Endothelial cell of umbilical vein (primary cell): ENCODE data around the gene DAZL. TPM values are rescaled to one million over a fixed set of nuclear protein-coding genes. Genes with fewer than 3 reads are reported as not detected.

Source experiments
- BruUV-seq: library from RNA; stranded (reverse); fragments of 400-500 nt; replicated peaks from 2 replicates; lab custom pipeline; 2021; lab: Mats Ljungman, UMichigan
- CTCF ChIA-PET: fragments of 300-600, 350-600 bp; sonication (Branson Sonifier 250); formaldehyde crosslinking; loops from one replicate; lab custom pipeline; 2021; ENCODE audit warnings: antibody characterized with exemption, inconsistent platforms; lab: Charles Lee
- POLR2A ChIA-PET: fragments of 300-600, 350-600 bp; sonication (Branson Sonifier 250); formaldehyde crosslinking; loops from one replicate; lab custom pipeline; 2021; ENCODE audit warnings: antibody characterized with exemption, inconsistent platforms; lab: Charles Lee
- DNase-seq: peaks from one replicate; pipeline ENCODE4 v3.0.0-alpha.2; 2011; ENCODE audit warnings: low read depth, low spot score
- FAIRE-seq: peaks from 2 replicates; lab custom pipeline; 2011; peaks lifted over from hg19 to GRCh38; lab: Jason Lieb, UNC
- H2AFZ ChIP-seq: 2 replicates; pipeline ENCODE4 v1.6.0; 2012; ENCODE audit warnings: low read depth, low read length, control low read depth, inconsistent platforms
- H3K27ac ChIP-seq: 2 replicates; pipeline ENCODE4 v1.5.1; 2011; ENCODE audit warnings: low read depth, mild to moderate bottlenecking, control low read depth, low read length, moderate library complexity; ENCODE audit not compliant: insufficient read depth
- H3K27me3 ChIP-seq, 2 experiments: 2 replicates each; pipeline versions ENCODE4 v1.6.0 to v1.6.1; 2011; ENCODE audit warnings: low read length in 2 of 2, mixed read lengths in 1 of 2; ENCODE audit not compliant: control insufficient read depth in 2 of 2, insufficient read depth in 2 of 2
- H3K36me3 ChIP-seq, 2 experiments: 2 replicates in 1 of 2; 3 replicates in 1 of 2; pipeline ENCODE4 v1.5.1; 2011; ENCODE audit warnings: low read length in 2 of 2, mild to moderate bottlenecking in 1 of 2, moderate library complexity in 1 of 2; ENCODE audit not compliant: control insufficient read depth in 2 of 2, insufficient read depth in 2 of 2; ENCODE audit errors: extremely low read depth in 1 of 2
- H3K4me1 ChIP-seq: 3 replicates; pipeline ENCODE4 v1.5.1; 2011; ENCODE audit warnings: mild to moderate bottlenecking, low read length; ENCODE audit not compliant: control insufficient read depth, insufficient read depth; ENCODE audit errors: extremely low read depth
- H3K4me2 ChIP-seq: 2 replicates; pipeline ENCODE4 v1.6.1; 2011; ENCODE audit warnings: low read length, control low read depth, mixed read lengths; ENCODE audit not compliant: insufficient read depth
- H3K4me3 ChIP-seq, 3 experiments: fragments of 200-600 bp in 1 of 3; sonication (generic), shearing (Covaris generic) in 1 of 3; replicated peaks in 1 of 3; 2 replicates each; pipeline ENCODE4 v1.5.1; 2011 to 2016; ENCODE audit warnings: control low read depth in 3 of 3, low read length in 3 of 3, mild to moderate bottlenecking in 2 of 3, inconsistent platforms in 1 of 3, low read depth in 1 of 3, moderate library complexity in 1 of 3; ENCODE audit not compliant: insufficient read depth in 1 of 3
- H3K79me2 ChIP-seq: 2 replicates; pipeline ENCODE4 v1.6.0; 2012; ENCODE audit warnings: low read length, inconsistent platforms; ENCODE audit not compliant: control insufficient read depth, insufficient read depth
- H3K9ac ChIP-seq: replicated peaks from 2 replicates; pipeline ENCODE3; 2011; ENCODE audit warnings: low read length, control low read depth; ENCODE audit not compliant: insufficient read depth; ENCODE audit errors: extremely low read depth
- H3K9me1 ChIP-seq: replicated peaks from 3 replicates; pipeline ENCODE4 v1.6.0; 2011; ENCODE audit warnings: mild to moderate bottlenecking, low read length; ENCODE audit not compliant: control insufficient read depth, insufficient read depth; ENCODE audit errors: extremely low read depth
- H3K9me3 ChIP-seq: replicated peaks from 2 replicates; pipeline ENCODE4 v1.5.1; 2012; ENCODE audit warnings: low read length, inconsistent platforms; ENCODE audit not compliant: control insufficient read depth, insufficient read depth
- H4K20me1 ChIP-seq: replicated peaks from 2 replicates; pipeline ENCODE3; 2011; ENCODE audit warnings: mild to moderate bottlenecking, low read length; ENCODE audit not compliant: control insufficient read depth, insufficient read depth; ENCODE audit errors: extremely low read depth
- CTCF ChIP-seq, 2 donors: IDR thresholded peaks; 1 replicate in 1 of 2; 2 replicates in 1 of 2; pipeline ENCODE4 v1.5.1; 2011; ENCODE audit warnings: low read length in 2 of 2, mild to moderate bottlenecking in 2 of 2, moderate library complexity in 2 of 2, control low read depth in 1 of 2, inconsistent platforms in 1 of 2, low read depth in 1 of 2; ENCODE audit not compliant: insufficient read depth in 1 of 2; ENCODE audit errors: extremely low read depth in 1 of 2
- EZH2 ChIP-seq: IDR thresholded peaks from 2 replicates; pipeline ENCODE4 v1.6.1; 2012; ENCODE audit warnings: borderline replicate concordance, low read depth, mild to moderate bottlenecking, moderate library complexity, low read length, inconsistent platforms; ENCODE audit not compliant: severe bottlenecking
- FOS ChIP-seq: IDR thresholded peaks from 2 replicates; pipeline ENCODE4 v1.6.1; 2011; ENCODE audit warnings: mild to moderate bottlenecking, low read length, moderate library complexity, borderline replicate concordance; ENCODE audit not compliant: insufficient read depth
- GATA2 ChIP-seq: IDR thresholded peaks from 2 replicates; pipeline ENCODE4 v1.7.0; 2011; ENCODE audit warnings: low read depth, mild to moderate bottlenecking, moderate library complexity, mixed read lengths, low read length; ENCODE audit not compliant: insufficient read length, insufficient read depth
- JUN ChIP-seq: IDR thresholded peaks from 2 replicates; pipeline ENCODE4 v1.6.1; 2011; ENCODE audit warnings: borderline replicate concordance, low read depth; ENCODE audit not compliant: insufficient read length, insufficient read depth
- MAX ChIP-seq: IDR thresholded peaks from 2 replicates; pipeline ENCODE4 v1.6.1; 2011; ENCODE audit not compliant: insufficient read depth, insufficient read length
- MYC ChIP-seq: IDR thresholded peaks from one replicate; pipeline ENCODE4 v1.6.1; 2011; ENCODE audit warnings: mild to moderate bottlenecking, low read depth, low read length
- POLR2A ChIP-seq: IDR thresholded peaks from 2 replicates; pipeline ENCODE4 v1.6.1; 2012; ENCODE audit warnings: low read depth, mild to moderate bottlenecking, control low read depth, low read length
- POLR2AphosphoS5 ChIP-seq: IDR thresholded peaks from 2 replicates; pipeline ENCODE4 v1.6.1; 2012; ENCODE audit warnings: low read depth, mild to moderate bottlenecking, control low read depth, low read length, moderate library complexity; ENCODE audit not compliant: insufficient read depth
- dilution Hi-C: fragments of 300-500 bp; cut with MboI; formaldehyde crosslinking; loops from one replicate; pipeline ENCODE4 v1.15.0; 2019; ENCODE audit warnings: low sequenced_read_pairs; ENCODE audit not compliant: extremely low pct_ligation_motif_present
- intact Hi-C: fragments of 100-400 bp; cut with micrococcal nuclease; formaldehyde crosslinking; loops from one replicate; pipeline ENCODE4 v1.10.0; 2022
- polyA plus RNA-seq, 4 experiments: library from polyadenylated mRNA; depleted of rRNA in 3 of 4; stranded (reverse) in 3 of 4; unstranded in 1 of 4; fragments of >200 nt; gene quantifications; 2 replicates each; pipeline versions ENCODE4 v1.2.1 to v1.2.3, GENCODE V29; 2011 to 2012; ENCODE audit warnings: missing spikeins in 1 of 4
- total RNA-seq: library from RNA; stranded (reverse); gene quantifications from 2 replicates; pipeline ENCODE4 v1.2.3, GENCODE V29; 2021

The DAZL gene
- total and polyA plus RNA-seq, 2 donors (not counting 3 experiments of a cell fraction or from before 2014, with no cell fraction given): not detected

GRCh38 chr3:16552757-16553156 is 52.5 kb downstream of the DAZL start:
- Histone ChIP-seq H3K4me2 (no peak overlapping the region), H3K36me3 (no peaks in the 10 kb centered on the region), H3K27me3 (peaks cover 3 to 4% of the 10 kb centered on the region in 2 experiments), H3K9ac (no peak overlapping the region), H3K4me1 (peaks cover 6% of the 10 kb centered on the region), H3K9me1 (no peaks in the 10 kb centered on the region), H2AFZ (no peak overlapping the region), H4K20me1 (no peaks in the 10 kb centered on the region), H3K4me3 (no peak overlapping the region), H3K27ac (no peak overlapping the region), H3K9me3 (no peaks in the 10 kb centered on the region), H3K79me2 (no peaks in the 10 kb centered on the region)
- intact Hi-C loops: loop anchor here (5.0 kb wide), 1 partner anchor 505 kb away; no protein-coding TSS in a partner anchor
- CTCF ChIA-PET: interaction anchor here (2.8 to 3.9 kb wide), 3 partner anchors 262 to 286 kb away, joined by 24 to 188 read pairs (median 70); partner anchors contain the start of genes DPH3 and OXNAD1
- dilution Hi-C loops: no loop called here
- TF ChIP-seq POLR2A: no peak
- TF ChIP-seq GATA2: no peak
- TF ChIP-seq EZH2: no peak
- TF ChIP-seq MYC: no peak
- TF ChIP-seq CTCF (IDR thresholded peaks at IDR 0.05; ENCODE audit: extremely low read depth in 1 of 2, insufficient read depth in 1 of 2, low read depth in 1 of 2, low read length in 2 of 2): no peak
- no peak for TF ChIP-seq MAX
- TF ChIP-seq JUN: no peak
- TF ChIP-seq POLR2AphosphoS5: no peak
- TF ChIP-seq FOS: no peak
- no peak for DNase-seq
- no TSS peak for BruUV-seq
- POLR2A ChIA-PET: no interaction called here
- no peak for FAIRE-seq
